ENCODE results near the gene INO80D. TPM values are rescaled to one million over a fixed set of nuclear protein-coding genes. Genes with fewer than 3 reads are reported as not detected.

INO80D gene
- total RNA-seq, 4 donors from 2014 or later = 25.0 to 49.7 (median 26.5) TPM

GRCh38 chr2:206000776-206001175 is 85.2 kb downstream of the INO80D start:
- H3K9me3 ChIP-seq = no peaks in the 10 kb centered on the region
- DNase-seq = no peak
- TF ChIP-seq POLR2A (IDR thresholded peaks at IDR 0.05) = no peak
- TF ChIP-seq CTCF (IDR thresholded peaks at IDR 0.05) = no peak
- no peak overlapping the region for H3K27ac ChIP-seq
- 94 to 97% methylated on average over 1 of the region's 1 CpG for WGBS, 2 donors
- no peak overlapping the region for H3K4me3 ChIP-seq (replicated peaks in 1 of 3)
- intact Hi-C loops (cut with DNase I) = no loop called here
- no peaks in the 10 kb centered on the region for H3K4me1 ChIP-seq
- H3K36me3 ChIP-seq = peaks cover 17 to 20% of the 10 kb centered on the region in 2 donors
- no peaks in the 10 kb centered on the region for H3K27me3 ChIP-seq

GRCh38 chr2:205998583-205998982 is 87.4 kb downstream of the INO80D start:
- intact Hi-C loops (cut with DNase I) = no loop called here

GRCh38 chr2:205996161-205996560 is 89.8 kb downstream of the INO80D start:
- TF ChIP-seq CTCF (IDR thresholded peaks at IDR 0.05) = no peak
- no peak for TF ChIP-seq POLR2A (IDR thresholded peaks at IDR 0.05)
- Histone ChIP-seq H3K4me1 (no peaks in the 10 kb centered on the region), H3K4me3 (replicated peaks in 1 of 3) (no peak overlapping the region), H3K27me3 (no peaks in the 10 kb centered on the region), H3K36me3 (no peaks in the 10 kb centered on the region), H3K9me3 (no peaks in the 10 kb centered on the region), H3K27ac (no peak overlapping the region)
- intact Hi-C loops (cut with DNase I) = no loop called here
- DNase-seq = no peak

More at GRCh38 chr2:205998583-205998982, 87.4 kb downstream of the INO80D start:
- no peaks in the 10 kb centered on the region for H3K27me3 ChIP-seq
- no peak for DNase-seq
- peaks cover 1 to 2% of the 10 kb centered on the region in 2 donors for H3K36me3 ChIP-seq
- 93 to 97% methylated on average over 2 of the region's 2 CpGs for WGBS, 2 donors
- no peaks in the 10 kb centered on the region for H3K9me3 ChIP-seq
- no peak overlapping the region for H3K27ac ChIP-seq
- H3K4me1 ChIP-seq = no peaks in the 10 kb centered on the region
- no peak overlapping the region for H3K4me3 ChIP-seq (replicated peaks in 1 of 3)
- TF ChIP-seq CTCF (IDR thresholded peaks at IDR 0.05) = no peak
- no peak for TF ChIP-seq POLR2A (IDR thresholded peaks at IDR 0.05)

GRCh38 chr2:205995260-205995659 is 90.7 kb downstream of the INO80D start:
- H3K9me3 ChIP-seq = no peaks in the 10 kb centered on the region
- 96 to 100% methylated on average over 1 of the region's 1 CpG for WGBS, 2 donors
- H3K4me1 ChIP-seq = no peaks in the 10 kb centered on the region
- no peaks in the 10 kb centered on the region for H3K27me3 ChIP-seq
- no peak for DNase-seq
- H3K27ac ChIP-seq = peak overlapping the region in 1 of 3 donors; percentile 21
- no peak overlapping the region for H3K4me3 ChIP-seq (replicated peaks in 1 of 3)
- TF ChIP-seq POLR2A (IDR thresholded peaks at IDR 0.05) (no peak), CTCF (IDR thresholded peaks at IDR 0.05) (no peak)
- H3K36me3 ChIP-seq = no peaks in the 10 kb centered on the region
- intact Hi-C loops (cut with DNase I) = no loop called here

GRCh38 chr2:205994344-205994743 is 91.6 kb downstream of the INO80D start:
- Histone ChIP-seq H3K27me3 (no peaks in the 10 kb centered on the region), H3K27ac (no peak overlapping the region), H3K4me3 (replicated peaks in 1 of 3) (no peak overlapping the region), H3K9me3 (no peaks in the 10 kb centered on the region), H3K36me3 (no peaks in the 10 kb centered on the region), H3K4me1 (peaks cover 5 to 8% of the 10 kb centered on the region in 2 donors)
- intact Hi-C loops (cut with DNase I) = no loop called here
- WGBS, 2 donors = 67% methylated on average over 2 of the region's 2 CpGs
- no peak for TF ChIP-seq CTCF (IDR thresholded peaks at IDR 0.05)
- TF ChIP-seq POLR2A (IDR thresholded peaks at IDR 0.05) = no peak
- DNase-seq = no peak
